HCT116 (cell line): ENCODE results near the gene ASB7. TPM values are rescaled to one million over a fixed set of nuclear protein-coding genes. Genes with fewer than 3 reads are reported as not detected.

Experiments used
- ATAC-seq: fragments of 200-7000 bp; cut with Tn5 transposase; 2 replicates; pipeline ENCODE4 v1.9.1; 2020; ENCODE audit warnings: mild to moderate bottlenecking, moderate library complexity
- BruUV-seq: library from RNA; stranded (reverse); fragments of 400-500 nt; replicated peaks from 2 replicates; lab custom pipeline; 2021; lab: Mats Ljungman, UMichigan
- CTCF ChIA-PET: fragments of 300-600 bp; sonication (Branson Sonifier 250); formaldehyde crosslinking; loops from one replicate; lab custom pipeline; 2021; ENCODE audit warnings: antibody characterized with exemption; lab: Charles Lee
- POLR2A ChIA-PET: fragments of 300-600, 350-600 bp; sonication (Branson Sonifier 250); formaldehyde crosslinking; loops from one replicate; lab custom pipeline; 2021; ENCODE audit warnings: antibody characterized with exemption; lab: Charles Lee
- RAD21 ChIA-PET, 2 experiments: fragments of 300-600 bp; sonication (Branson Sonifier 250); formaldehyde crosslinking; loops; one replicate each; lab custom pipeline; 2023; ENCODE audit warnings: low total read pairs in 2 of 2; ENCODE audit not compliant: uncharacterized antibody in 2 of 2, unreplicated experiment in 2 of 2, low non-redundant PET in 1 of 2; lab: Charles Lee
- DNase-seq: peaks from one replicate; pipeline ENCODE4 v3.0.0-alpha.2; 2010; ENCODE audit warnings: low read depth, low spot score
- H2AFZ ChIP-seq: fragments of 200-600 bp; shearing (Covaris generic), sonication (generic); 2 replicates; pipeline ENCODE4 v1.6.1; 2017; ENCODE audit warnings: low read depth, mixed run types, mixed read lengths, antibody characterized with exemption, low read length; ENCODE audit not compliant: poor library complexity, severe bottlenecking
- H3K27ac ChIP-seq: 2 replicates; pipeline ENCODE4 v1.5.1; 2012; ENCODE audit warnings: low read depth, low read length
- H3K27me3 ChIP-seq: fragments of 200-600 bp; sonication (generic); 2 replicates; pipeline ENCODE4 v1.6.1; 2016; ENCODE audit warnings: mixed run types, low read length, mixed read lengths; ENCODE audit not compliant: insufficient read depth
- H3K36me3 ChIP-seq, 2 experiments: fragments of 200-500 bp in 1 of 2; fragments of 200-600 bp in 1 of 2; sonication (Bioruptor generic) in 1 of 2; sonication (generic) in 1 of 2; 2 replicates each; pipeline versions ENCODE4 v1.5.1 to v1.6.1; 2014 to 2016; ENCODE audit warnings: low read length in 2 of 2, inconsistent platforms in 1 of 2, mixed read lengths in 1 of 2, mixed run types in 1 of 2; ENCODE audit not compliant: insufficient read depth in 2 of 2, control insufficient read depth in 1 of 2
- H3K4me1 ChIP-seq, 2 experiments: fragments of 200-600 bp in 1 of 2; sonication (generic) in 1 of 2; 2 replicates each; pipeline versions ENCODE4 v1.5.1 to v1.6.1; 2012 to 2017; ENCODE audit warnings: low read length in 2 of 2, inconsistent platforms in 1 of 2, mild to moderate bottlenecking in 1 of 2, mixed read lengths in 1 of 2, mixed run types in 1 of 2, moderate library complexity in 1 of 2; ENCODE audit not compliant: insufficient read depth in 2 of 2, control insufficient read depth in 1 of 2
- H3K4me2 ChIP-seq: fragments of 200-600 bp; sonication (generic); 2 replicates; pipeline ENCODE4 v1.6.1; 2017; ENCODE audit warnings: mixed run types, low read length, mixed read lengths
- H3K4me3 ChIP-seq, 2 experiments: fragments of 200-600 bp in 1 of 2; sonication (generic) in 1 of 2; replicated peaks in 1 of 2; 2 replicates each; pipeline ENCODE4 v1.5.1; 2011 to 2016; ENCODE audit warnings: low read length in 2 of 2, control low read depth in 1 of 2, low read depth in 1 of 2, mild to moderate bottlenecking in 1 of 2, mixed read lengths in 1 of 2, mixed run types in 1 of 2
- H3K79me2 ChIP-seq: fragments of 200-600 bp; sonication (generic); 2 replicates; pipeline ENCODE4 v1.6.1; 2017; ENCODE audit warnings: mild to moderate bottlenecking, mixed run types, low read length, moderate library complexity, mixed read lengths; ENCODE audit not compliant: insufficient read depth
- H3K9ac ChIP-seq: fragments of 200-600 bp; sonication (generic); 2 replicates; pipeline ENCODE4 v1.6.1; 2016; ENCODE audit warnings: low read length, mixed read lengths
- H3K9me2 ChIP-seq: fragments of 200-600 bp; sonication (generic), shearing (Covaris generic); 2 replicates; pipeline ENCODE4 v1.6.1; 2017; ENCODE audit warnings: mixed run types, mild to moderate bottlenecking, moderate library complexity; ENCODE audit not compliant: insufficient read depth
- H3K9me3 ChIP-seq, 2 experiments: fragments of 200-500 bp in 1 of 2; fragments of 200-600 bp in 1 of 2; sonication (Bioruptor generic) in 1 of 2; sonication (generic) in 1 of 2; 2 replicates each; pipeline ENCODE4 v1.6.1; 2014 to 2017; ENCODE audit warnings: low read length in 2 of 2, mixed read lengths in 2 of 2, inconsistent platforms in 1 of 2, low read depth in 1 of 2, mild to moderate bottlenecking in 1 of 2, mixed run types in 1 of 2, moderate library complexity in 1 of 2; ENCODE audit not compliant: control insufficient read depth in 1 of 2, insufficient read depth in 1 of 2
- H4K20me1 ChIP-seq: fragments of 200-600 bp; sonication (generic), shearing (Covaris generic); 2 replicates; pipeline ENCODE4 v1.6.1; 2017; ENCODE audit warnings: mixed run types, mild to moderate bottlenecking, moderate library complexity; ENCODE audit not compliant: insufficient read depth
- EZH2 ChIP-seq: fragments of 200-600 bp; sonication (generic); IDR thresholded peaks from 2 replicates; pipeline ENCODE4 v1.6.1; 2017; ENCODE audit warnings: antibody characterized with exemption, mixed run types
- EZH2phosphoT487 ChIP-seq: fragments of 200-600 bp; IDR thresholded peaks from 2 replicates; pipeline ENCODE4 v1.6.1; 2018; ENCODE audit warnings: antibody characterized with exemption, borderline replicate concordance
- POLR2A ChIP-seq: IDR thresholded peaks from 2 replicates; pipeline ENCODE4 v1.7.0; 2011; ENCODE audit warnings: borderline replicate concordance; ENCODE audit not compliant: insufficient read depth, insufficient read length; ENCODE audit errors: extremely low read depth
- RAD21 ChIP-seq: IDR thresholded peaks from 2 replicates; pipeline ENCODE4 v1.6.1; 2012; ENCODE audit warnings: low read depth, mild to moderate bottlenecking
- SIN3A ChIP-seq: IDR thresholded peaks from 2 replicates; pipeline ENCODE4 v1.6.1; 2012; ENCODE audit warnings: low read depth
- SRF ChIP-seq: IDR thresholded peaks from 2 replicates; pipeline ENCODE4 v1.6.1; 2012; ENCODE audit warnings: low read depth
- TCF7L2 ChIP-seq: IDR thresholded peaks from 2 replicates; pipeline ENCODE4 v1.7.0; 2011; ENCODE audit warnings: borderline replicate concordance, inconsistent platforms; ENCODE audit not compliant: insufficient read depth, insufficient read length; ENCODE audit errors: extremely low read depth
- intact Hi-C: fragments of 100-400 bp; cut with micrococcal nuclease; formaldehyde crosslinking; loops from 2 replicates; pipeline ENCODE4 v1.10.0; 2022
- total RNA-seq: library from RNA; stranded (reverse); gene quantifications from one replicate; pipeline ENCODE4 v1.2.1, GENCODE V29; 2021; ENCODE audit not compliant: unreplicated experiment
- TF ChIP-seq, protein P1 (sequence below): IDR thresholded peaks from 2 replicates; pipeline ENCODE4 v1.6.1; 2012
- TF ChIP-seq, protein P2 (sequence below): IDR thresholded peaks from 2 replicates; pipeline ENCODE4 v1.6.1; 2011; ENCODE audit warnings: mild to moderate bottlenecking, low read length, moderate library complexity; ENCODE audit not compliant: insufficient replicate concordance; ENCODE audit errors: extremely low read depth
- TF ChIP-seq, protein P3 (sequence below): IDR thresholded peaks from 2 replicates; pipeline ENCODE4 v1.6.1; 2012

The ASB7 gene
- total RNA-seq, 1 experiment from 2014 or later, result 16.6 TPM

DNA sequence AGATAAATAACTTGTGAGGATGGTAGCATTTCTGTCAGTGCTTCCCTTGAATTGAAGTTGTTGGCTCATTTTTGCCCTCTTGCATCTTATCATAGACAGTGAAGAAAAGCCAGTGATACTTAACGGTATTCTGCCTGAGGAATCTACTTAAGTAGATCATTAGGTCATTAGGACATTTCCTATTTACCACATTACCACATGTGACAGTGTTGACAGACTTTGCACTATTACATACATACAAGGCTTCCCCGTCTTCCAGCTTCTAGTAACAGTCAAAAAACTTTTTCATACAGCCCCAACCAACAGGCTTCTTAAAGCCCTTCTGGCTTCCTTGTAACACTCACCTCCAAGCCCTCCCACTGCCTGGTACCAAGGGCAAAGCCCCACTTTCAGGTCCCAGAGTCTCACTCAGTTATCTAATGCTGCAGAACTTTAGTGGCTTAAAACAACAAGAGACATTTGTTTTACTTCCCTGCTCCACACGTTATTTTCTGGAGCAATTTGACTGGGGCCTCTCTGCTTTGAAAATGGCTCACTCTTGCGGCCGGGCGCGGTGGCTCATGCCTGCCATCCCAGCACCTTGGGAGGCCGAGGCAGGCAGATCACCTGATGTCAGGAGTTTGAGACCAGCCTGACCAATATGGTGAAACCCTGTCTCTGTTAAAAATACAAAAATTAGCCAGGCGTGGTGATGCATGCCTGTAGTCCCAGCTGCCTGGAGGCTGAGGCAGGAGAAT lies 40.0 kb downstream of the ASB7 start:
- H2AFZ ChIP-seq, result no peak overlapping the region
- CTCF ChIA-PET, result interaction anchor here (1.2 kb wide), 1 partner anchor 10 kb away, joined by 7 read pairs; no protein-coding TSS in a partner anchor
- no peaks in the 10 kb centered on the region for H3K27me3 ChIP-seq
- H3K4me3 ChIP-seq, result no peak overlapping the region
- no peaks in the 10 kb centered on the region for H3K9me3 ChIP-seq
- POLR2A ChIA-PET, result no interaction called here
- no peak overlapping the region for H3K4me2 ChIP-seq
- RAD21 ChIA-PET, result no interaction called here
- no peaks in the 10 kb centered on the region for H3K9me2 ChIP-seq
- H3K27ac ChIP-seq, result no peak overlapping the region
- no peaks in the 10 kb centered on the region for H3K4me1 ChIP-seq
- no TSS peak for BruUV-seq
- peaks cover 31% of the 10 kb centered on the region for H3K79me2 ChIP-seq
- ATAC-seq (no peak), DNase-seq (no peak)
- intact Hi-C loops, result no loop called here
- H3K9ac ChIP-seq, result no peak overlapping the region
- H3K36me3 ChIP-seq, result no peaks in the 10 kb centered on the region
- no peaks in the 10 kb centered on the region for H4K20me1 ChIP-seq
- no peak for TF ChIP-seq POLR2A
- no peak for TF ChIP-seq EZH2phosphoT487
- TF ChIP-seq SIN3A, result no peak
- TF ChIP-seq, protein P1, sequence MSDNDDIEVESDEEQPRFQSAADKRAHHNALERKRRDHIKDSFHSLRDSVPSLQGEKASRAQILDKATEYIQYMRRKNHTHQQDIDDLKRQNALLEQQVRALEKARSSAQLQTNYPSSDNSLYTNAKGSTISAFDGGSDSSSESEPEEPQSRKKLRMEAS, result no peak
- no peak for TF ChIP-seq RAD21
- TF ChIP-seq, protein P2, sequence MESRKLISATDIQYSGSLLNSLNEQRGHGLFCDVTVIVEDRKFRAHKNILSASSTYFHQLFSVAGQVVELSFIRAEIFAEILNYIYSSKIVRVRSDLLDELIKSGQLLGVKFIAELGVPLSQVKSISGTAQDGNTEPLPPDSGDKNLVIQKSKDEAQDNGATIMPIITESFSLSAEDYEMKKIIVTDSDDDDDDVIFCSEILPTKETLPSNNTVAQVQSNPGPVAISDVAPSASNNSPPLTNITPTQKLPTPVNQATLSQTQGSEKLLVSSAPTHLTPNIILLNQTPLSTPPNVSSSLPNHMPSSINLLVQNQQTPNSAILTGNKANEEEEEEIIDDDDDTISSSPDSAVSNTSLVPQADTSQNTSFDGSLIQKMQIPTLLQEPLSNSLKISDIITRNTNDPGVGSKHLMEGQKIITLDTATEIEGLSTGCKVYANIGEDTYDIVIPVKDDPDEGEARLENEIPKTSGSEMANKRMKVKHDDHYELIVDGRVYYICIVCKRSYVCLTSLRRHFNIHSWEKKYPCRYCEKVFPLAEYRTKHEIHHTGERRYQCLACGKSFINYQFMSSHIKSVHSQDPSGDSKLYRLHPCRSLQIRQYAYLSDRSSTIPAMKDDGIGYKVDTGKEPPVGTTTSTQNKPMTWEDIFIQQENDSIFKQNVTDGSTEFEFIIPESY, result no peak
- TF ChIP-seq, protein P3, sequence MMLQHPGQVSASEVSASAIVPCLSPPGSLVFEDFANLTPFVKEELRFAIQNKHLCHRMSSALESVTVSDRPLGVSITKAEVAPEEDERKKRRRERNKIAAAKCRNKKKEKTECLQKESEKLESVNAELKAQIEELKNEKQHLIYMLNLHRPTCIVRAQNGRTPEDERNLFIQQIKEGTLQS, result no peak
- no peak for TF ChIP-seq SRF
- TF ChIP-seq EZH2, result no peak
- no peak for TF ChIP-seq TCF7L2
